Peyer's patch (tissue), 4 donors: ENCODE results near the gene LRRC41. TPM values are rescaled to one million over a fixed set of nuclear protein-coding genes. Genes with fewer than 3 reads are reported as not detected.

Experiments
- DNase-seq, 3 donors: peaks; one replicate each; pipeline ENCODE4 v3.0.0-alpha.2; 2017 to 2019
- H3K27ac ChIP-seq, 4 donors: fragments of 200-600 bp; sonication (generic); one replicate each; pipeline ENCODE4 v1.5.1; 2016 to 2019
- H3K27me3 ChIP-seq, 2 donors: fragments of 200-600 bp; sonication (generic); one replicate each; pipeline ENCODE4 v1.5.1; 2019
- H3K36me3 ChIP-seq, 3 donors: fragments of 200-600 bp; sonication (generic); one replicate each; pipeline ENCODE4 v1.5.1; 2016 to 2019
- H3K4me1 ChIP-seq, 4 donors: fragments of 200-600 bp; sonication (generic); one replicate each; pipeline ENCODE4 v1.5.1; 2016 to 2019
- H3K4me3 ChIP-seq, 4 donors: fragments of 200-600 bp; sonication (generic); 1 replicate in 3 of 4; 2 replicates in 1 of 4; pipeline ENCODE4 v1.5.1; 2016 to 2019; ENCODE audit warnings: mild to moderate bottlenecking in 1 of 4
- H3K9me3 ChIP-seq, 4 donors: fragments of 200-600 bp; sonication (generic); one replicate each; pipeline ENCODE4 v1.5.1; 2016 to 2019; ENCODE audit warnings: mild to moderate bottlenecking in 1 of 4
- POLR2A ChIP-seq, 2 donors: fragments of 450-650 bp; IDR thresholded peaks; one replicate each; pipeline ENCODE4 v1.5.1; 2017; ENCODE audit warnings: antibody characterized with exemption in 2 of 2, mild to moderate bottlenecking in 2 of 2, moderate library complexity in 2 of 2
- total RNA-seq, 4 donors: library from RNA; depleted of rRNA; stranded (reverse); fragments of >200 nt; gene quantifications; one replicate each; pipeline ENCODE4 v1.1.0, GENCODE V29; 2016
- TF ChIP-seq, protein P1 (sequence below), 6 experiments: fragments of 450-650 bp in 4 of 6; fragments of 200-600 bp in 2 of 6; sonication (generic) in 1 of 6; IDR thresholded peaks; one replicate each; pipeline ENCODE4 v1.5.1; 2017 to 2019; ENCODE audit warnings: antibody characterized with exemption in 6 of 6, mild to moderate bottlenecking in 3 of 6, moderate library complexity in 1 of 6

Gene LRRC41
- total RNA-seq, result 10 to 100 TPM; 19.8 to 72.3 (median 65.3) TPM

DNA sequence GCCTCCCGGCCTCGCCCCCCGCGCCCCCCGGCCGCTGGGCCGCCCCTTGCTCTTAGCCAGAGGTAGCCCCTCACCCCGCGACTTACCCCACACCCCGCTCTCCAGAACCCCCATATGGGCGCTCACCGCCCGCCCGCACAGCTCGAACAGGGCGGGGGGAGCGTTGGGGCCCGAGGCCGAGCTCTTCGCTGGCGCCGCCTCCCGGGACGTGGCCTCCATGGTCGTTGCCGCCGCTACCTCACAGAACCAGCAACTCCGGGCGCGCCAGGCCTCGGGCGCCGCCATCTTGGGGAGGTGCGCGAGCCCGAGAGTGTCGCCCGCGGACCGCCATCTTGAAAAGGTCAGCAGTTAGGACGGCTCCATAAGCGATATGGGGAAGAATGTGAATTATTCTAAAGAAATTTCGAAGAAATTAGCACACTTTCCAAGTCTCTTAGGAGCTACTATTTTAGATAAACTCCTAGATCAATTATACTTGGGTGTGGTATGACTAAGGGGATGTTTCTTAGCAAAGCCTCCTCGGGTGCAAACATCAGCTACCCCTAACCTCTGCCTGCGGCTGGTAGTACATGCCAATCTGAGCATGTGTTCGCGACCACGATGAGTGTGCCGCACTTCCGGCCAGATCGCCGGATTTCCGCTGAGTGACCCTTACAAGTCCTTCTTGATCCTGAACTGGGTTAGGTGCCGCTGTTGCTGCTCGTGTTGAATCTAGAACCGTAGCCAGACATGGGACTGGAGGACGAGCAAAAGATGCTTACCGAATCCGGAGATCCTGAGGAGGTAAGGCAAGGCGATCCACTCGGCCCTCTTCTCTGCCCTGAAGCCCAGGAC is at the start of gene LRRC41, which contains the start of gene UQCRH:
Gene LRRC41, minus strand, starts transcription at position 579 of the 834 bp plus-strand sequence. Its CDS starts 294 bp downstream, at position 285.
Gene UQCRH, plus strand, starts transcription at position 661 of the 834 bp plus-strand sequence. Its CDS starts 69 bp downstream, at position 730.
- Histone ChIP-seq H3K27ac (peak within 1 kb of the TSS; percentile 89 to 94 (median 94)), H3K4me3 (peak within 1 kb of the TSS; percentile 78 to 92 (median 80)), H3K36me3 (peaks cover 0 to 7% (median 0%) of the 10 kb centered on the region in 3 donors), H3K4me1 (peaks cover 0 to 42% (median 4%) of the 10 kb centered on the region in 4 donors), H3K27me3 (no peaks in the 10 kb centered on the region), H3K9me3 (no peaks in the 10 kb centered on the region)
- DNase-seq, result peak; percentile 91 to 97 (median 96)
- TF ChIP-seq, protein P1, sequence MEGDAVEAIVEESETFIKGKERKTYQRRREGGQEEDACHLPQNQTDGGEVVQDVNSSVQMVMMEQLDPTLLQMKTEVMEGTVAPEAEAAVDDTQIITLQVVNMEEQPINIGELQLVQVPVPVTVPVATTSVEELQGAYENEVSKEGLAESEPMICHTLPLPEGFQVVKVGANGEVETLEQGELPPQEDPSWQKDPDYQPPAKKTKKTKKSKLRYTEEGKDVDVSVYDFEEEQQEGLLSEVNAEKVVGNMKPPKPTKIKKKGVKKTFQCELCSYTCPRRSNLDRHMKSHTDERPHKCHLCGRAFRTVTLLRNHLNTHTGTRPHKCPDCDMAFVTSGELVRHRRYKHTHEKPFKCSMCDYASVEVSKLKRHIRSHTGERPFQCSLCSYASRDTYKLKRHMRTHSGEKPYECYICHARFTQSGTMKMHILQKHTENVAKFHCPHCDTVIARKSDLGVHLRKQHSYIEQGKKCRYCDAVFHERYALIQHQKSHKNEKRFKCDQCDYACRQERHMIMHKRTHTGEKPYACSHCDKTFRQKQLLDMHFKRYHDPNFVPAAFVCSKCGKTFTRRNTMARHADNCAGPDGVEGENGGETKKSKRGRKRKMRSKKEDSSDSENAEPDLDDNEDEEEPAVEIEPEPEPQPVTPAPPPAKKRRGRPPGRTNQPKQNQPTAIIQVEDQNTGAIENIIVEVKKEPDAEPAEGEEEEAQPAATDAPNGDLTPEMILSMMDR (IDR thresholded peaks at IDR 0.05), result peak in 1 of 6 experiments; percentile 1
- peak; percentile 83 to 91 for TF ChIP-seq POLR2A (IDR thresholded peaks at IDR 0.05)

GRCh38 chr1:46352363-46352762 is 48.9 kb upstream of the LRRC41 start:
- no peak for DNase-seq
- H3K4me1 ChIP-seq, result no peaks in the 10 kb centered on the region
- no peaks in the 10 kb centered on the region for H3K27me3 ChIP-seq
- no peaks in the 10 kb centered on the region for H3K9me3 ChIP-seq
- peaks cover 0 to 79% (median 0%) of the 10 kb centered on the region in 3 donors for H3K36me3 ChIP-seq
- no peak for TF ChIP-seq POLR2A (IDR thresholded peaks at IDR 0.05)
- TF ChIP-seq, protein P1 (IDR thresholded peaks at IDR 0.05), result no peak
- no peak overlapping the region for H3K4me3 ChIP-seq
- H3K27ac ChIP-seq, result no peak overlapping the region

DNA sequence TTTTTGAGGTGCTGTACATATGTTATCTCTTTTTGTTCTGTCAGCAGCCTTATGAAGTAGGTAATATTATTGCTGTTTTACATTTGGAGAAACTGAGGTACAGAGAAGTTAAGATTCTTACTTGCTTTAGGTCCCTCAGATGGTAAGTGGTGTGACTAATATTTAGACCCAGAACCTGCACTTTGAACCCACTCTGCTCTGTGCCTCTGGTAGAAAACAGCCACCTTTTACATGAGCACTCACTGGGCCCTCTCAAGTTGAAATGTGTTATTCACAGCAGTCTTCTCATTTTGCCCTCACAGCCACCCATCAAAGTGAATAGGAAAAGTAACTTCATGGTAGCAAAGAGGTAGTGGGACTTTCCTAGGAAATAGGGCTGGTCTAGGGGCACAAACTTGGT is 41.9 kb upstream of the LRRC41 start:
- Histone ChIP-seq H3K9me3 (no peaks in the 10 kb centered on the region), H3K27me3 (no peaks in the 10 kb centered on the region), H3K4me3 (no peak overlapping the region), H3K4me1 (peaks cover 0 to 15% (median 0%) of the 10 kb centered on the region in 4 donors), H3K36me3 (peaks cover 0 to 48% (median 0%) of the 10 kb centered on the region in 3 donors), H3K27ac (no peak overlapping the region)
- no peak for DNase-seq
- TF ChIP-seq, protein P1 (IDR thresholded peaks at IDR 0.05), result no peak
- TF ChIP-seq POLR2A (IDR thresholded peaks at IDR 0.05), result no peak

DNA sequence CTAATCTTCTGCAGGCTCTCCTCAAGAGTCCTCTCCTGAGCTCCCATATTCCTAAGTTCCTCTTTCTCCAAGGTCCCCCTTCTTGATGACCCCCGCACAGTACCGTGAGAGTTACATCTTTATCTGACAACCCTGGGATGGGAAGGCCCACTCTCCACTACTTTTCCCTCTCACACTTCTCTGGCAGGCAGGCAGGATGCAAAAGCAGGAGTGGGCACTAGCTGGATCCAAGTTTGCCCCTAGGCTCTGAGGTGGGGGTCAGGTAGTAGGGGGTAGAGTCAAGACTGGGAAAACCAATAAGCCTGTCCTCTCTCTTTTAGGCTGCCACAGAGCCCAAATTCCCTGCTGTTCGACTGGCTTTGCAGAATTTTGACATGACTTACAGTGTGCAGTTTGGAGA is 41.1 kb upstream of the LRRC41 start:
- Histone ChIP-seq H3K4me1 (peaks cover 0 to 16% (median 0%) of the 10 kb centered on the region in 4 donors), H3K36me3 (peaks cover 0 to 40% (median 0%) of the 10 kb centered on the region in 3 donors), H3K27ac (no peak overlapping the region), H3K9me3 (no peaks in the 10 kb centered on the region), H3K27me3 (no peaks in the 10 kb centered on the region), H3K4me3 (no peak overlapping the region)
- DNase-seq, result no peak
- TF ChIP-seq, protein P1 (IDR thresholded peaks at IDR 0.05), result no peak
- TF ChIP-seq POLR2A (IDR thresholded peaks at IDR 0.05), result no peak

GRCh38 chr1:46343705-46344104 is 40.3 kb upstream of the LRRC41 start:
- Histone ChIP-seq H3K4me3 (no peak overlapping the region), H3K27ac (no peak overlapping the region), H3K9me3 (no peaks in the 10 kb centered on the region), H3K27me3 (no peaks in the 10 kb centered on the region), H3K4me1 (peaks cover 0 to 19% (median 0%) of the 10 kb centered on the region in 4 donors), H3K36me3 (peaks cover 0 to 33% (median 0%) of the 10 kb centered on the region in 3 donors)
- TF ChIP-seq, protein P1 (IDR thresholded peaks at IDR 0.05), result no peak
- no peak for TF ChIP-seq POLR2A (IDR thresholded peaks at IDR 0.05)
- DNase-seq, result no peak
